Middle frontal gyrus (tissue), 1 donor: Measurements from ENCODE around the gene IFNAR1.
"Not testable (repeated sequence)": the region's sequence is repeated elsewhere in the genome, so short reads cannot be mapped to it uniquely, and the experiment has no call there.

Source experiments
- DNase-seq: peaks from one replicate; pipeline ENCODE4 v3.0.0-alpha.2; 2015; ENCODE audit warnings: low spot score; ENCODE audit errors: extremely low spot score

IFNAR1 gene

DNA sequence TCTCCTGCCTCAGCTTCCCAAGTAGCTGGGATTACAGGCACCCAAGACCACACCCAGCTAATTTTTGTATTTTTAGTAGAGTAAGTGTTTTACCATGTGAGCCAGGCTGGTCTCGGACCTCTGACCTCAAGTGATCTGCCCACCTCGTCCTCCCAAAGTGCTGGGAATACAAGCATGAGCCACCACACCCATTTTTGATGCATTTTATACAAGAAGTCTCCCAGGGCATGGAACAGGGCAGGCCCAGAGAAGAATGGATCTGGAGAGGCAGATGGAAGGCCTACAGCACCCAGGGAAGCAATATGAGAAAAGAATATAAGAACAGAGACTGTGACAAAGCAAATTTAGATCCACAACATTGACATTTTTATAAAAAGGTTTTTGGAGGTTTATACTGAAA lies 18.8 kb upstream of the IFNAR1 start:
- no peak for DNase-seq

DNA sequence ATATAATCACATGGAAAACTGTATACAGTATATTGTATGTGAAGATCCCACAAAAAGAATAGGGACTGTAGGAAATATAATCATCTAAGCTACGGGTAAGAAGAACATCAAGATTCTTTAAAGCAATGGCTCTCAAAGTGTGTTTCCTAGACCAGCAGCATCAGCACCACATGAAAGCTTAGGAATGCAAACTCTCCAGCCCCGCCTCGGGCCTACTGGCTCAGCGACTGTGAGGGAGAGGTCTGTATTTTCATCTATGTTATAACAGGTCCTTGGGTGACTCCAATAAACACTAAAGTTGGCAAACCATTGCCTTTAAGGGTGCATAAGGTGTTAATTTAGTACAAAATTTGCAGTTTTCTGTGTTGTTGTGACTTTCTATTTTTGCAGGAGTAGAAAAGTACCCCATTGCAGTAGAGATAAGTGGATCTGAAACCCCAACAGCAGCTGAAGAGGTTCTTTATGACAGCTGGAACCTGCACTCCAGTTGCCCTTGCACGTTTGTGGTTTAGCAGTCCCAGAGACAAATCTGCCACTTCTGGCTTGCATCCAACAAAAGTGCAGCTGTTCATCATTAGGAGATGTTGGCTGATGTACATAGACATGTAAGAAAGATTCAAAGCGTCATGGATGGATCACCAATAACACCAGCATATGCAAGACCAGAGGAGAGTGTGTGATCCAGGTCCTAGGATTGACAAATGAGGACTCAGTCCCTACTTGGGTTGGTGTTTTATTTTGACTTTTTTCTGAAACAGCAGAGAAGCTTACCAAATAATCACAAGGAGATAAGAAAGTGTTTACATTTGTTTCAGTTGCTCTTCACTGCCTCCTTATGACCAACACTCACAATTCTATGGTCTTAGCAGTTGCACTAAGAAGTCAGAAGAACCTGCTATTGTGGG lies 15.9 kb upstream of the IFNAR1 start:
- DNase-seq: no peak

DNA sequence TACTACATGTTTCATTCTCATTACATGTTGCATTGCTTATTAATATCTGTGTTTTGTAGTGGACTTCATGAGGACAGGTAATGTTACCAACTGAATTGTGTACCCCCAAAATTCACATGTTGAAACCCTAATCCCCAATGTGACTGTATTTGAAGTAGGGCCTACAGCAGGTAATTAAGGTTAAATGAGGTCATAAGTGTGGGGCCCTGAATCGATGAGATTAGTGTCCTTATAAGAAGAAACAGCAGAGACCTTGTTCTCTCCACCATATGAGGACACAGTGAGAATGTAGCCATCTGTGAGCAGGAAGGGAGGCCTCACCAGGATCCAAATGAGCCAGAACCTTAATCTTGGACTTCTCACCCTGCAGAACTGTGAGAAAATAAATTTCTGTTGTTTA lies 15.0 kb upstream of the IFNAR1 start:
- no peak for DNase-seq

DNA sequence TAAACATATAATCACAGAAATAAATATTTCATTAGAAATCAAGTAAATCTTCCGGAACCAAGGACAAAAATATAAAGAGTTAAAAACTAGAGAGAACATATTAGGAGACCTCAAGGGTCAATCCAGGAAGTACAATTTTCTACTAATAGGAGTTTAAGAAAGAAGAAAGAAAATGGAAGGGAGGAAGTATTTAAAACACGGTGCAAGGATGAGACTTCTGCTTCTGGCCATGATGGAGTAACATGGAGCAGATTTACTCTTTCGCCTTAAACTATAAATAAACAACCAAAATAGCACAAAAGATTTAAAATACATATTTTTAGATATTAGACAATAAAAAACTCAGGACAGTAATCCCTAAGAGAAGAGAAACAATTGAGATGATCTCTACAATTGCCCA lies 12.6 kb upstream of the IFNAR1 start:
- no peak for DNase-seq

DNA sequence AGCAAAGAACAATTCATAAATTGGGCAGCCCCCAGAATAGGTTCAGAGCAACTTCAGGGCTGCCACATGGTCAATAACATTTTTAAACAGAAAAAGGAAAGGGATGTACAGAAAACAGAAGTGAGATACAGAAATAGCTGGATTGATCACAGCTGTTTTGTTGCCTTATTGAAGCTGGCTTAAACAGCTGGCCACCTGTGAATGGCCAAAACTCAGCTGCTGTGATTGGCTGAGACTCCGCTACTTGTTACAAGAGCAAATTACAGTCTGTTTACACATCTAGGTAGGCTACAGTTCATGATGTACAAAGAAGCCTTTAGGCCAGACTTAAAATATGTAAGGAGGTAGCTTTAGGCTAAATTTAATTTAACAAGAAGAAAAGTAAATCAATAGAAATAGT lies 11.6 kb upstream of the IFNAR1 start:
- no peak for DNase-seq

DNA sequence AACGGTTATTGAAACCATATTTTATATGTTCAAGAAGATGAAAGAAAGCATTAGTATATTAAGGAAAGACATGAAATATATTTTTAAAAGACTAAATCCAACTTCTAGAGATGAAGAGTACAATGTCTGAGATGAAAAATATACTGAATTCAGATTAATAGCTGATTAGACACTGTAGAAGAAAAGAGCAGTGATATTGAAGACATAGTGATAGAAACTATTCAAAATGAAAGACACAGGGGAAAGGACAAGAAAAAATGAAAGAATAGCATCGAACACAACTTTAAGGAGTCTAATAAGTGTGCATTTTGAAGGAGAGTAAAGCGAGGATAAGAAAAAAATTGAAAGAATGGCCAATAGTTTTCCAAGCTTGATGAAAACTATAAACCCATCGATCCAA lies 11.2 kb upstream of the IFNAR1 start:
- DNase-seq: no peak

DNA sequence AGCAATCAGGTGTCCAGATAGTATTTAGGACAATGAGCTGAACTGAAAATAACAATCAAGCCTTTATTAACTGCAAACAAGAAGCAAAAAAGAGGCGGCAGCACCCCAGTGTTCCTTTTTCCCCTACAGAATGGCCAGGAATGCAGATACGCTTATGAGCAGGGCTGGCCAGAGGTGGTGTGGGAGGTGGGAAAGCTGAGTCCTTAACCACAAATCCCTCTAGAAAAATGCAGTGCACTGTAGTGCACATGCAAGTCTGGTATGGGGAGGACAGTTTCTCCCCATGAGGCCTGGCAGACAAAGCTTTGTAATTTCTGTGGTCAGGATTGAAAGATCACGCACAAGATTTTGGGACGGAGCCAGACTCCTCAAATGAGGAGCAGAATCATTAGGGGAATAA lies 10.7 kb upstream of the IFNAR1 start:
- no peak for DNase-seq

DNA sequence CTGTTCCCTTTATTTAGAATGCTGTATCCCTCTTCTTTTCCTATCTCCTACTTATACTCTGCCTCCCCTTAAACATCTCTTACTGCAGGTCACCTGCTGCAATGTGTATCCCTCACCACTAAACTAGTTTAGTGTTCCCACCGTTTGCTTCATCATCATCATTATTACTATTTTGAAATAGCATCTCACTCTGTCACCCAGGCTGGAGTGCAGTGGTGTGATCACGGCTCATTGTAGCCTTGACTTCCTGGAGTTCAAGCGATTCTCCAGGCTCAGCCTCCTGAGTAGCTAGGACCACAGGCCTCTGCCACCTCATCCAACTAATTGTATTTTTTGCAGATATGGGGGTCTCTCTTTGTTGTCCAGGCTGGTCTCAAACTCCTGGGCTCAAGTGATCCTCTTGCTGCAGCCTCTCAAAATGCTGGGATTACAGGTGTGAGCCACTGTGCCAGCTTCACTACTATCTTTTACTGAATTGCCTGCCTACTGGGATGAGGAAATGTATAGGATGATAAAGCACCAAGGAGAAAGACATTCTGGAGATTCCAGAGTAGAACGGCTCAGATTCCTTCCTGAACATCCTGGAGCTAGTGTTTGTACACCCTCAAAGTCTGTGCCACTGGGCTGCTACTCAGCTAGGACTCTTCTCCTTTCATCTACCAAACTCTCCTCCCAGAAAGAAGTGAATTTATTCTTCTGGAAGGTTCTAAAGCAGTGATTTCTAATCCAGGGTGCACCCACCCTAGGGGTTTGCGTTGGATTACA lies 8.6 kb upstream of the IFNAR1 start:
- no peak for DNase-seq

DNA sequence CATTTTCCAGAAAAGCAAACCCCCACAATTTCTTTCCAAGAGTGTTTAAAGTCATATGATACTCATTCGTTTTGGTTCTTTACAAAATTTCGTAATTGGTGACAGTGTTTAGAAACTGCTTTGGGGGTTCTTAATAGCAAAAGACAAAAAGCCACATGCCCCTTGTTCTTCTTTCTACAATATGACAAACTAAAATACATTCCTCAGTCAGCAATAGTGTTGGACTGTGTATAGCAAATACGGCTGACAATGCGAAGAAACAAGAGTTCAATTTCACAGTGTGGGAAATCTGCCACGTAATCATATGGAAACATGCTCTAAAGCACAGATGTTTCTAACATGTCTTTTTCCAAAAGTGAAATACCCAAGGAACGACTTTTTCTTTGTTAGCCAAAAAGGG lies 7.6 kb upstream of the IFNAR1 start:
- no peak for DNase-seq

DNA sequence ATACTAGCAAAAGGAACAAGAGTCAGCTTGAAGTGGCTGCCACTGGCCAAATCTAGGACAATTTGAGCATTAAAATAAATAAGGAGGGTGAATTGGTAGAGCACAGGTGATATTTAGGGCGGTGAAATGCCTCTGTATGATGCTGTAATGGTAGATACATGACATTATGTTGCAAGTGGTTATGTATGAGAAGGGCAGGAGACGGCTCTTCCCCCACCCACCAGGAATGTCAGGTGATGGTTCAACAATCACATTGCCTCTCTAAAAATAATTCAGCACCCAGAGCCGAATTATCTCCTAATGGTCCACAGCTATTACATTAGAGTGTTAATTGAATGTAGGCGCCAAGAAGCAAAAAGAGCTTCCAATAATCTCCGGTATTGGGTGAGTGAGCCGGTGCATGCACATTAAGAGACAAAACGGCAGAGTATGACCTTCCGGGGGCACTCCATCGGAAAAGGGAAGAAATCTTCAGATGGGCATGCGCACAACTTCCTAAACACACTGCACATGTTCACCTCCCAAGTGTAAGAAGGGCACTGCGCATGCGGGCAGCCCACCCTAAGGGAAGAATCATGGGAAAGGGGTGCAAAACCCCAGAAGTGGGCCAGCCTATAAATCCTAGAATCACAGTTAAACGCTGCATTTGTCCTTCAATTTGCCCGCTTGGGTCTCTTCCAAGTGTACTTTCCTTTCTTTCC lies 6.8 kb upstream of the IFNAR1 start:
- no peak for DNase-seq

DNA sequence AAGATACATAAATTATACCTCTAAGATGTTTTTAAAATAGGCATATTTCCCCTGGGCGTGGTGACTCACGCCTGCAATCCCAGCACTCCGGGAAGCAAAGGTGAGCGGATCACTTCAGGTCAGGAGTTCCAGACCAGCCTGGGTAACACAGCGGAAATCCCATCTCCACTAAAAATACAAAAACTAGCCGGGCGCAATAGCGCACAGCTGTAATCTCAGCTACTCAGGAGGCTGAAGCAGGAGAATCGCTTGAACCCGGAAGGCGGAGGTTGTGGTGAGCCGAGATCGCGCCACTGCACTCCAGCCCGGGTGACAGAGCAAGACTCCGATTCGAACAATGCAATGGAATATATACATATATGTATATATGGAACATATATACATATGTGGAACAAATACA lies 3.8 kb upstream of the IFNAR1 start:
- DNase-seq: not testable (repeated sequence)

DNA sequence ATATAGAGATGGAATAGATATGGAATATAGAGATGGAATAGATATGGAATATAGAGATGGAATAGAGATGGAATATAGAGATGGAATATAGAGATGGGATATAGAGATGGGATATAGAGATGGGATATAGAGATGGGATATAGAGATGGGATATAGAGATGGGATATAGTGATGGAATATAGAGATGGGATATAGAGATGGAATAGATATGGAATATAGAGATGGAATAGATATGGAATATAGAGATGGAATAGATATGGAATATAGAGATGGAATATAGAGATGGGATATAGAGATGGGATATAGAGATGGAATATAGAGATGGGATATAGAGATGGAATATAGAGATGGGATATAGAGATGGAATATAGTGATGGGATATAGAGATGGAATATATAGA lies 1.2 kb upstream of the IFNAR1 start:
- DNase-seq: not testable (repeated sequence)

DNA sequence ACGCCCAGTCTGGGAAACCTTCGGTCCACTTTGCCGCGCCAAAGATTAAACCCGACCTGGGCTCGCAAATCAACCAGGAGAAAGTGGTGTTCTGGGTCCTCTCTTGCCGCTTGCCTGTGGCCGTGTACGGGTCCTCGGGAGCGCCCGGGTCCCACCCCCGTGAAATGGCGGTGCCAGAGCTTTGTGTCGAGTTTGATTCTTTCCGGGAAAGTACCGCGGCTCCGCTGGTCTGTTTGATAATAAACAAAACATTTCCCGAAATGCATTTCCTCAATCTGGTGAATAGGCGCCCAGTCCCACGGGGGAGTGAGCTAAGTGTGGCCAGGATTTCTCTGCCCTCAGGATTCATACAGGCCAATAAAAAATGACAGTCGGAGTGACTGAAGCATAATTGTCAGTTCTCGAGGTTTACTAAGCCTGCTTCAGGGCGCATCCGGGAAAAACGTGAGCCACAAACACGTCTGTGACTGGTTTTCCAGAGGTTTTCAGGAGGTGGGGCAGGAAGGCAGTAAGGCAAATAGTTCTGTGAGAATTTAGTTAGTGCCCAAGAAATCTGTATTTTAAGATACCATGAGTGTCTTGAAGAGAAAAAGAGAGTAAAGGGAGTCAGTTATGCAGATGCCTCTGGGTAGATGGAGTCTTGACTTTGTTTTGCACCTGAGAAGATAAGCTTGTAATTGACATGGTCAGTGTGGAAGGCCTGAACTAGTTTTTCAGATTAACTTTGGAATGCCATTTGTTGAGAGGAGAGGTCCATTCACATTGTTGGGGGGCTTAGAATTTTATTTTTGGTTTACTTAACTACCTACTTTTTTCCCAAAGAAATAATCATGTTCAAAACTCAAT lies 675 bp downstream of the IFNAR1 start:
- no peak for DNase-seq

DNA sequence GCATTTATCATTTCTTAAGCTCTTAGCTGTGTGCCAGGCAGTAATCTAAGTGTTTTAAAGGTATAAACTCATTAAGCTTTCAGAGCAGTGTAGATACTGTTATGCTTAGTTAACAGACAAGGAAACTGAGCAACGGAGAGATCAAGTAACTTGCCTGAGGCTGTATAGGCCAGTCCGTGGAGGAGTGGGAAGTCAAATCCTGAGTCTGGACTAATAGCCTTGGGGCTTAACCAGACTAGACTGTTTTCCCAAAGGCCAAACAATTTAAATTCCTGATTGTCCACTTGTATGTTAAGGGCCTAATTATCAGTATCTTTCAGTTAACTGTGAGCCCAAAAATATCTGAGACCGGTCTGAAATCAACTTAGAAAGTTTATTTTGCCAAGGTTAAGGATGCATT lies 2.6 kb downstream of the IFNAR1 start:
- DNase-seq: no peak

DNA sequence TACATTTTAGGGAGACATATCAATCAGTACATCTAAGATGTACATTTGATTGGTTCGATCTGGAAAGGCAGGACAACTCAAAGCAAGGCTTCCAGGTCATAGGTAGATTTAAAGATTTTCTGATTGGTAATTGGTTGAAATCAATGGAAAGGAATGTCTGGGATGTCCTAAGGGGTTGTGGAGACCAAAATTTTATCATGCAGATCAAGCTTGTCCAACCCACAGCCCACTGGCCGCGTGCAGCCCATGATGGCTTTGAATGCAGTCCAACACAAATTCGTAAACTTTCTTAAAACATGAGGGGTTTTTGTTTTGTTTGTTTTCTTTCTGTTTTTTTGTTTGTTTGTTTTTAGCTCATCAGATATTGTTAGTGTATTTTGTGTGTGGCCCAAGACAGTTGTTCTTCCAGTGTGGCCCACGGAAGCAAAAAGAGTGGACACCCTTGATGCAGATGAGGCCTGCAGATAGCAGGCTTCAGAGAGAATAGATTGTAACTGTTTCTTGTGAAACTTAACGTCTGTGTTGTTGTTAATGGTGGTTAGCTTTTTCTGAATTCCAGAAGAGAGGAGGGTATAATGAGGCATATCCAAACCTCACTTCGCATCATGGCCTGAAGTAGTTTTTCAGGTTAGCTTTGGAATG lies 3.1 kb downstream of the IFNAR1 start:
- DNase-seq: no peak

DNA sequence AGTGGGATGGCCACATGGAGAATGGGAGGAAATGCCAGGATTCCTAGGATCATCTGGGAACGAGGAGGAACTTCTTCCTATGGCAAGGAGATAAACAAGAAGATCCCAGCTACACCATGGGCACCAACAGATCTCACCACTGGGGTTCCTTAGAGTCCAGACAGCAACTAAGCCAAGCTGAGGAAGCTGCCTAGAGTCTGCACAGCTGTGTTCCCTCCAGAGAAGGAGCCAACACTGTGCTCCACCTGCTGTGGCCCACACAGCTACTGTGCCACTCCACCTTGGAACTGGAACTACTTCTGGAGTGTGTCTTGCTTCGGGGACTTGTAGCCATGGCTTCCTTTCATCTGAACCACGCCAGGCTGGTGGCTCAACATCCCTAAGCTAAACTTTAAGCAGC lies 6.0 kb downstream of the IFNAR1 start:
- DNase-seq: no peak

DNA sequence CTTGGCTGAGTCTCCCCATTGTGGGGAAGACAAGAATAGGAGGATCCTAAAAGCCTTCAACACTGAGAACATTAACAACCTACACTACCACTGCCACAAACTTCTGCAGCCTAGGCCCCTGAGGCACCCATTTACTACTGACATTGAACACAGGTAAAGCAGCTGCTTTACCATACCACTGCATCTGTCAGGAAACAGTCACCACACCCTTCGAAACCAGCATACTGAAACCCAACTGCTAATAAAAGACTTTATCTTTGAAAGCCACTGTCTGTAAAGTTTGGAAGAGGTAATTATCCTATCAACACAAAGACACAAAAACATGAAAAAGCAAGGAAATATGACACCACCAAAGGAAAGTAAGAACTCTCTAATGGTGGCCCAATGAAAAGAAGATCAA lies 7.4 kb downstream of the IFNAR1 start:
- no peak for DNase-seq

DNA sequence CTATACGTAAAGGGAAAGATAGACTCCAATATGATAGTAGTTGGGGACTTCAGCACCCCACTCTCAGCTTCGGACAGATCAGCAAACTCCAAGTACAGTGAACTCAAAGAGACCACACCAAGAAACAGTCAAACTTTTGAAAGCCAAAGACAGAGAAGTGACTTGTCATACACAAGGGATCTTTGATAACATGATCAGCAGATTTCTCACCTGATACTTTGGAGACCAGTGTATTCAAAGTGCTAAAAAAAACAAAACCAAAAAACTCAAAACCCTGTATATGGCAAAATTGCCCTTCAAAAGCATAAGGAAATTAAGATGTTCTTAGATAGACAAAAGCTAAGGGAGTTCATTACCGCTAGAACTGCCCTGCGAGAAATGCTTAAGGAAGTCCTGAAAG lies 9.4 kb downstream of the IFNAR1 start:
- DNase-seq: no peak

DNA sequence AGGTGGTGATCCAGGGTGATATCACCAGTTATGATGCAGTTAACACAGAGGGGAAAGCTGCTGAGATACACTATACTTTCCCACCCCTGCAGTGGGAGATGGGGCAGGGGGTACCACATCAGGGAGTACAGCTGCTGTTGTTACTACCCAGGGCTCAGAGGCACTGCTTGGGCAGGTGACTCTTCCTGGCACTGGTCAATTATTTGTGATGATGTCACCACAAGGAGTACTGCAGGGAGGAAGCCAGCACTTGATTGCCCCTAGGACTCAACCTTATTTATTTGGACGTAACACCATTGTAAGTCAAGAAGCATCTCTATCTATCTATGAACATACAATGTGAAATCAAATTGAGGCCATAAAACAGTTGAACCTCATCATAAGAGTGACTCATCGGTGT lies 10.1 kb downstream of the IFNAR1 start:
- DNase-seq: no peak

DNA sequence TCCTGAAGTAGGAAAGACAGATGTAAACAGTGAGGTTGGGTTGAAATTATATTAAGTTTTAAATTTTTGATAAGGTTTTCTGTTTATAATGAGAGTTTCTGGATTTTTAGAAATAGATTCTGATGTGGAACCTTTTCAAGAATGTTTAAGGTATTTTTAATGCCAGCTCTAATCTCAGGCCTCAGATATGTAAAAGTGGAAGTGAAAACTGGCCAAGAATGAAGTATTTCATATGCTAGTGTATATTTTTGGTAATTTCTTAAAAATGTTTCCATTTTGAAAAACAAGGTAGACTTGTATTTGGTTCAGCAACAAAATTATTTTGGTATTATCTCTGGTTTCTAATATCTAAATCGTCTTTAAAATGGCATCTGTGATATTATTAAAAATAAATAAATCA lies 14.4 kb downstream of the IFNAR1 start:
- DNase-seq: no peak

DNA sequence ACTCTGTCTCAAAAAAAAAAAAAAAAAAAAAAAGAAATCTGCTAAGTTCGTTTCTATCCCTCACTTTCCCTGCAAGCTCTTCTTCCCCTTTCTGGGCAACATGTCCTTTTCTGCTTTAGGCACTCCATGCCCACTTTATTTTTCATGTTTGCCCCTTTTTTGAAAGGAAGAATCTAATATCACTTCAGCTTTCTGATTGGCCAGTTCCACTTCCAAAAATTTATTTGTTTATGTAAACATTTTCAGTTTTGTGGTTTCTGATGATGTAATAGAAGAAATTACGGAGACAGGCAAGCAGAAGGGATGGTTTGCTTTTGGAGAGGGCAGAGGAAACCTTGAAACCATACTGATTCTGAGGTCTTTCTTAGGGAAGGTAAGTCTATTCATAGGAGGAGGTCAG lies 15.1 kb downstream of the IFNAR1 start:
- no peak for DNase-seq
